Measurements from ENCODE around the gene MARK2. TPM values are rescaled to one million over a fixed set of nuclear protein-coding genes. Genes with fewer than 3 reads are reported as not detected.

MARK2 gene
- polyA plus RNA-seq, 1 donor = 38.0 TPM

- DNase-seq = no peak
Measured at GRCh38 chr11:63826471-63827190, 12.3 kb upstream of the MARK2 start.

GRCh38 chr11:63829823-63830489 lies 9.0 kb upstream of the MARK2 start:
- no peak for DNase-seq

- no peak for DNase-seq
Measured at GRCh38 chr11:63831326-63831725, 7.6 kb upstream of the MARK2 start.

- no peak for DNase-seq
Measured at GRCh38 chr11:63832336-63832735, 6.6 kb upstream of the MARK2 start.

GRCh38 chr11:63833048-63833447 lies 5.9 kb upstream of the MARK2 start:
- no peak for DNase-seq

GRCh38 chr11:63834535-63835157 lies 4.3 kb upstream of the MARK2 start:
- DNase-seq = no peak

- no peak for DNase-seq
Measured at GRCh38 chr11:63835158-63835545, 3.8 kb upstream of the MARK2 start.

GRCh38 chr11:63837027-63837688 lies 1.8 kb upstream of the MARK2 start:
- DNase-seq = peak; percentile 84

GRCh38 chr11:63837739-63838138 lies 1.2 kb upstream of the MARK2 start:
- DNase-seq = no peak

GRCh38 chr11:63838150-63838677 lies 696 bp upstream of the MARK2 start:
- DNase-seq = no peak

GRCh38 chr11:63839508-63840355 lies 822 bp downstream of the MARK2 start:
- DNase-seq = no peak

- no peak for DNase-seq
Measured at GRCh38 chr11:63840356-63841060, 1.6 kb downstream of the MARK2 start.

- no peak for DNase-seq
Measured at GRCh38 chr11:63841554-63841953, 2.6 kb downstream of the MARK2 start.

- DNase-seq = no peak
Measured at GRCh38 chr11:63843041-63843440, 4.1 kb downstream of the MARK2 start.

- no peak for DNase-seq
Measured at GRCh38 chr11:63844836-63845235, 5.9 kb downstream of the MARK2 start.

- no peak for DNase-seq
Measured at GRCh38 chr11:63845303-63845702, 6.4 kb downstream of the MARK2 start.

GRCh38 chr11:63845911-63846310 lies 7.0 kb downstream of the MARK2 start:
- no peak for DNase-seq

GRCh38 chr11:63846897-63847296 lies 8.0 kb downstream of the MARK2 start:
- no peak for DNase-seq

GRCh38 chr11:63847363-63847762 lies 8.5 kb downstream of the MARK2 start:
- DNase-seq = no peak

- no peak for DNase-seq
Measured at GRCh38 chr11:63849691-63850090, 10.8 kb downstream of the MARK2 start.

GRCh38 chr11:63850920-63851319 lies 12.0 kb downstream of the MARK2 start:
- no peak for DNase-seq
